K562 (cell line): Measurements from ENCODE around the gene UFC1. TPM values are rescaled to one million over a fixed set of nuclear protein-coding genes. Genes with fewer than 3 reads are reported as not detected.

Source experiments
- ARID1B ChIP-seq: fragments of 450-650 bp; IDR thresholded peaks from 2 replicates; pipeline ENCODE4 v1.6.1; 2016; ENCODE audit warnings: antibody characterized with exemption, mild to moderate bottlenecking, inconsistent platforms
- BRD9 ChIP-seq: fragments of 450-650 bp; IDR thresholded peaks from 2 replicates; pipeline ENCODE4 v1.6.1; 2018; ENCODE audit warnings: low read depth; ENCODE audit not compliant: partially characterized antibody
- HOXB6 ChIP-seq: fragments of 250-450 bp; sonication (Bioruptor Pico); IDR thresholded peaks from 2 replicates; pipeline ENCODE4 v1.5.1; 2022; ENCODE audit warnings: mild to moderate bottlenecking, borderline replicate concordance
- NR2F6 ChIP-seq: fragments of 450-650 bp; formaldehyde crosslinking; IDR thresholded peaks from 2 replicates; pipeline ENCODE4 v1.4.0; 2020; ENCODE audit warnings: mild to moderate bottlenecking
- POU5F1 ChIP-seq: fragments of 150-350 bp; IDR thresholded peaks from 2 replicates; pipeline ENCODE4 v1.6.1; 2014; ENCODE audit warnings: borderline replicate concordance, low read length, low read depth, mild to moderate bottlenecking; ENCODE audit not compliant: partially characterized antibody
- RBM15 ChIP-seq: fragments of 200-400 bp; formaldehyde crosslinking; IDR thresholded peaks from 2 replicates; pipeline ENCODE4 v1.6.1; 2018; ENCODE audit warnings: mild to moderate bottlenecking, low read length, moderate library complexity; ENCODE audit not compliant: insufficient read depth
- SIX5 ChIP-seq, 2 experiments: IDR thresholded peaks; 2 replicates each; pipeline ENCODE4 v1.6.1; 2011; ENCODE audit warnings: low read length in 2 of 2, borderline replicate concordance in 1 of 2, low read depth in 1 of 2, mild to moderate bottlenecking in 1 of 2, moderate library complexity in 1 of 2; ENCODE audit not compliant: insufficient read depth in 1 of 2
- SMARCE1 ChIP-seq: fragments of 450-650 bp; IDR thresholded peaks from 2 replicates; pipeline ENCODE4 v1.7.1; 2016; ENCODE audit warnings: mild to moderate bottlenecking
- ZKSCAN1 ChIP-seq: fragments of 150-350 bp; IDR thresholded peaks from 2 replicates; pipeline ENCODE4 v1.6.1; 2016; ENCODE audit warnings: low read depth, low read length
- polyA plus RNA-seq, 8 experiments: library from polyadenylated mRNA; depleted of rRNA in 4 of 8; stranded (reverse) in 5 of 8; unstranded in 3 of 8; fragments of >200 nt; fragmentation: Nextera tagmentation in 2 of 8; fragmentation: Illumina TruSeq in 1 of 8; extraction: Ambion mirVana in 2 of 8; extraction: Trizol in 1 of 8; gene quantifications; 2 replicates each; pipeline versions ENCODE4 v1.2.1 to v1.2.3, GENCODE V29; 2011 to 2014; ENCODE audit warnings: inconsistent platforms in 1 of 8, missing spikeins in 1 of 8
- total RNA-seq, 7 experiments: library from RNA; depleted of rRNA in 6 of 7; stranded (reverse); fragments of >200 nt in 6 of 7; fragmentation: Illumina TruSeq in 2 of 7; extraction: Trizol in 2 of 7; gene quantifications; 2 replicates each; pipeline versions ENCODE4 v1.2.1 to v1.2.3, GENCODE V29; 2011 to 2021; ENCODE audit warnings: low replicate concordance in 1 of 7
- TF ChIP-seq, protein P1 (sequence below): fragments of 150-350 bp; IDR thresholded peaks from 2 replicates; pipeline ENCODE4 v1.6.1; 2014; ENCODE audit warnings: low read depth, mild to moderate bottlenecking, low read length, borderline replicate concordance
- TF ChIP-seq, protein P2 (sequence below): fragments of 250-450 bp; sonication (Bioruptor Pico); IDR thresholded peaks from 2 replicates; pipeline ENCODE4 v1.4.0; 2020
- TF ChIP-seq, protein P3 (sequence below): fragments of 250-450 bp; sonication (Bioruptor Pico); IDR thresholded peaks from 2 replicates; pipeline ENCODE4 v1.8.0; 2022; ENCODE audit warnings: moderate library complexity, mild to moderate bottlenecking, inconsistent platforms
- TF ChIP-seq, protein P4 (sequence below): fragments of 250-450 bp; sonication (Bioruptor Pico); IDR thresholded peaks from 2 replicates; pipeline ENCODE4 v1.8.0; 2021; ENCODE audit warnings: moderate library complexity, mild to moderate bottlenecking, inconsistent platforms

UFC1 gene
- total and polyA plus RNA-seq, 9 of the 15 experiments (the other 6 are each of a cell fraction or from before 2014, with no cell fraction given): 92.8 to 220 (median 161) TPM

DNA sequence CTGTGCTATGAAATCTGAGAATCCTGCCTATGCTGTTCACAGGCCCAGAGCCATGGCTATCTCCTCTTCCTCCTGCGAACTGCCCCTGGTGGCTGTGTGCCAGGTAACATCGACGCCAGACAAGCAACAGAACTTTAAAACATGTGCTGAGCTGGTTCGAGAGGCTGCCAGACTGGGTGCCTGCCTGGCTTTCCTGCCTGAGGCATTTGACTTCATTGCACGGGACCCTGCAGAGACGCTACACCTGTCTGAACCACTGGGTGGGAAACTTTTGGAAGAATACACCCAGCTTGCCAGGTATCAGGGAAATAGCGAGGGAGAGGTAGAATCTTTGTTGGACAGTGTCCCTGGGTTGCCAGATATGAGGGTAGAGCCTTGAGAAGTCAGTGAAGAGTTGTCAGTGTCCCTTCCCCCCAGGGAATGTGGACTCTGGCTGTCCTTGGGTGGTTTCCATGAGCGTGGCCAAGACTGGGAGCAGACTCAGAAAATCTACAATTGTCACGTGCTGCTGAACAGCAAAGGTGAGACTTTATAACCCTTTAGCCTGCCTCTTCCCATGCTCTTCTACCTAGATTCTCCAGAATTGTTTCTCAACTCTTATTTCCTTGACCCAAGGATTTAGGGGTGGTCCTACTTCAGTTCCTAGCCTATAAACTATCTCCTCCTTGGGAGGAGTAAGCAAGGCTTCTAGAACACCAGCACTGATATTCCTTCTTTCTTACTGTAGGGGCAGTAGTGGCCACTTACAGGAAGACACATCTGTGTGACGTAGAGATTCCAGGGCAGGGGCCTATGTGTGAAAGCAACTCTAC lies 34.5 kb upstream of the UFC1 start (continued):
- TF ChIP-seq NR2F6 (no peak), ZKSCAN1 (no peak), SMARCE1 (no peak), BRD9 (no peak), RBM15 (no peak), ARID1B (no peak), HOXB6 (CRISPR knock-in tag) (no peak), SIX5 (IDR thresholded peaks at IDR 0.05; ENCODE audit: borderline replicate concordance in 1 of 2, insufficient read depth in 1 of 2, low read depth in 1 of 2, low read length in 2 of 2) (no peak), POU5F1 (no peak)
- TF ChIP-seq, protein P1, sequence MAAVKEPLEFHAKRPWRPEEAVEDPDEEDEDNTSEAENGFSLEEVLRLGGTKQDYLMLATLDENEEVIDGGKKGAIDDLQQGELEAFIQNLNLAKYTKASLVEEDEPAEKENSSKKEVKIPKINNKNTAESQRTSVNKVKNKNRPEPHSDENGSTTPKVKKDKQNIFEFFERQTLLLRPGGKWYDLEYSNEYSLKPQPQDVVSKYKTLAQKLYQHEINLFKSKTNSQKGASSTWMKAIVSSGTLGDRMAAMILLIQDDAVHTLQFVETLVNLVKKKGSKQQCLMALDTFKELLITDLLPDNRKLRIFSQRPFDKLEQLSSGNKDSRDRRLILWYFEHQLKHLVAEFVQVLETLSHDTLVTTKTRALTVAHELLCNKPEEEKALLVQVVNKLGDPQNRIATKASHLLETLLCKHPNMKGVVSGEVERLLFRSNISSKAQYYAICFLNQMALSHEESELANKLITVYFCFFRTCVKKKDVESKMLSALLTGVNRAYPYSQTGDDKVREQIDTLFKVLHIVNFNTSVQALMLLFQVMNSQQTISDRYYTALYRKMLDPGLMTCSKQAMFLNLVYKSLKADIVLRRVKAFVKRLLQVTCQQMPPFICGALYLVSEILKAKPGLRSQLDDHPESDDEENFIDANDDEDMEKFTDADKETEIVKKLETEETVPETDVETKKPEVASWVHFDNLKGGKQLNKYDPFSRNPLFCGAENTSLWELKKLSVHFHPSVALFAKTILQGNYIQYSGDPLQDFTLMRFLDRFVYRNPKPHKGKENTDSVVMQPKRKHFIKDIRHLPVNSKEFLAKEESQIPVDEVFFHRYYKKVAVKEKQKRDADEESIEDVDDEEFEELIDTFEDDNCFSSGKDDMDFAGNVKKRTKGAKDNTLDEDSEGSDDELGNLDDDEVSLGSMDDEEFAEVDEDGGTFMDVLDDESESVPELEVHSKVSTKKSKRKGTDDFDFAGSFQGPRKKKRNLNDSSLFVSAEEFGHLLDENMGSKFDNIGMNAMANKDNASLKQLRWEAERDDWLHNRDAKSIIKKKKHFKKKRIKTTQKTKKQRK: no peak
- TF ChIP-seq, protein P2, sequence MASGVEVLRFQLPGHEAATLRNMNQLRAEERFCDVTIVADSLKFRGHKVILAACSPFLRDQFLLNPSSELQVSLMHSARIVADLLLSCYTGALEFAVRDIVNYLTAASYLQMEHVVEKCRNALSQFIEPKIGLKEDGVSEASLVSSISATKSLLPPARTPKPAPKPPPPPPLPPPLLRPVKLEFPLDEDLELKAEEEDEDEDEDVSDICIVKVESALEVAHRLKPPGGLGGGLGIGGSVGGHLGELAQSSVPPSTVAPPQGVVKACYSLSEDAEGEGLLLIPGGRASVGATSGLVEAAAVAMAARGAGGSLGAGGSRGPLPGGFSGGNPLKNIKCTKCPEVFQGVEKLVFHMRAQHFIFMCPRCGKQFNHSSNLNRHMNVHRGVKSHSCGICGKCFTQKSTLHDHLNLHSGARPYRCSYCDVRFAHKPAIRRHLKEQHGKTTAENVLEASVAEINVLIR (CRISPR knock-in tag): no peak
- TF ChIP-seq, protein P3, sequence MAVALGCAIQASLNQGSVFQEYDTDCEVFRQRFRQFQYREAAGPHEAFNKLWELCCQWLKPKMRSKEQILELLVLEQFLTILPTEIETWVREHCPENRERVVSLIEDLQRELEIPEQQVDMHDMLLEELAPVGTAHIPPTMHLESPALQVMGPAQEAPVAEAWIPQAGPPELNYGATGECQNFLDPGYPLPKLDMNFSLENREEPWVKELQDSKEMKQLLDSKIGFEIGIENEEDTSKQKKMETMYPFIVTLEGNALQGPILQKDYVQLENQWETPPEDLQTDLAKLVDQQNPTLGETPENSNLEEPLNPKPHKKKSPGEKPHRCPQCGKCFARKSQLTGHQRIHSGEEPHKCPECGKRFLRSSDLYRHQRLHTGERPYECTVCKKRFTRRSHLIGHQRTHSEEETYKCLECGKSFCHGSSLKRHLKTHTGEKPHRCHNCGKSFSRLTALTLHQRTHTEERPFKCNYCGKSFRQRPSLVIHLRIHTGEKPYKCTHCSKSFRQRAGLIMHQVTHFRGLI: no peak
- TF ChIP-seq, protein P4, sequence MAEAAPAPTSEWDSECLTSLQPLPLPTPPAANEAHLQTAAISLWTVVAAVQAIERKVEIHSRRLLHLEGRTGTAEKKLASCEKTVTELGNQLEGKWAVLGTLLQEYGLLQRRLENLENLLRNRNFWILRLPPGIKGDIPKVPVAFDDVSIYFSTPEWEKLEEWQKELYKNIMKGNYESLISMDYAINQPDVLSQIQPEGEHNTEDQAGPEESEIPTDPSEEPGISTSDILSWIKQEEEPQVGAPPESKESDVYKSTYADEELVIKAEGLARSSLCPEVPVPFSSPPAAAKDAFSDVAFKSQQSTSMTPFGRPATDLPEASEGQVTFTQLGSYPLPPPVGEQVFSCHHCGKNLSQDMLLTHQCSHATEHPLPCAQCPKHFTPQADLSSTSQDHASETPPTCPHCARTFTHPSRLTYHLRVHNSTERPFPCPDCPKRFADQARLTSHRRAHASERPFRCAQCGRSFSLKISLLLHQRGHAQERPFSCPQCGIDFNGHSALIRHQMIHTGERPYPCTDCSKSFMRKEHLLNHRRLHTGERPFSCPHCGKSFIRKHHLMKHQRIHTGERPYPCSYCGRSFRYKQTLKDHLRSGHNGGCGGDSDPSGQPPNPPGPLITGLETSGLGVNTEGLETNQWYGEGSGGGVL (CRISPR knock-in tag): no peak
